Activated T-cell treated with anti-CD3 and anti-CD28 coated beads for 24 hours (primary cell): Measurements from ENCODE around the gene SLC35G4.
"Not testable (repeated sequence)": the region's sequence is repeated elsewhere in the genome, so short reads cannot be mapped to it uniquely, and the experiment has no call there.

Experiments
- DNase-seq: peaks from one replicate; pipeline ENCODE4 v3.0.0-alpha.2; 2020; ENCODE audit warnings: low read depth

The SLC35G4 gene

GRCh38 chr18:11609488-11609887, at the start of gene SLC35G4:
Gene SLC35G4, plus strand, starts transcription at chr18:11609596. Its CDS starts 0 bp downstream, at chr18:11609596.
- not testable (repeated sequence) for DNase-seq

GRCh38 chr18:11561293-11561692, 48.1 kb upstream of the SLC35G4 start:
- no peak for DNase-seq

- no peak for DNase-seq
Observed at GRCh38 chr18:11565716-11566115, 43.7 kb upstream of the SLC35G4 start.

- DNase-seq, result no peak
Observed at GRCh38 chr18:11566236-11566965, 43.0 kb upstream of the SLC35G4 start.

- DNase-seq, result no peak
Observed at GRCh38 chr18:11567396-11567795, 42.0 kb upstream of the SLC35G4 start.

GRCh38 chr18:11570073-11570588, 39.3 kb upstream of the SLC35G4 start:
- no peak for DNase-seq

- DNase-seq, result no peak
Observed at GRCh38 chr18:11570769-11571412, 38.5 kb upstream of the SLC35G4 start.

GRCh38 chr18:11572201-11572600, 37.2 kb upstream of the SLC35G4 start:
- DNase-seq, result no peak

GRCh38 chr18:11574545-11574944, 34.9 kb upstream of the SLC35G4 start:
- no peak for DNase-seq

- DNase-seq, result no peak
Observed at GRCh38 chr18:11577271-11578112, 31.9 kb upstream of the SLC35G4 start.

GRCh38 chr18:11578799-11579198, 30.6 kb upstream of the SLC35G4 start:
- DNase-seq, result no peak

GRCh38 chr18:11579916-11580315, 29.5 kb upstream of the SLC35G4 start:
- no peak for DNase-seq

- no peak for DNase-seq
Observed at GRCh38 chr18:11581286-11581685, 28.1 kb upstream of the SLC35G4 start.

GRCh38 chr18:11585596-11585995, 23.8 kb upstream of the SLC35G4 start:
- DNase-seq, result no peak

GRCh38 chr18:11586896-11587295, 22.5 kb upstream of the SLC35G4 start:
- no peak for DNase-seq

GRCh38 chr18:11587432-11587831, 22.0 kb upstream of the SLC35G4 start:
- DNase-seq, result no peak

- DNase-seq, result no peak
Observed at GRCh38 chr18:11587846-11588245, 21.6 kb upstream of the SLC35G4 start.

- DNase-seq, result no peak
Observed at GRCh38 chr18:11591957-11592356, 17.4 kb upstream of the SLC35G4 start.

GRCh38 chr18:11600321-11600720, 9.1 kb upstream of the SLC35G4 start:
- DNase-seq, result no peak

- DNase-seq, result no peak
Observed at GRCh38 chr18:11607906-11608305, 1.5 kb upstream of the SLC35G4 start.

GRCh38 chr18:11608618-11609017, 778 bp upstream of the SLC35G4 start:
- DNase-seq, result not testable (repeated sequence)

GRCh38 chr18:11613073-11613472, 3.7 kb downstream of the SLC35G4 start:
- not testable (repeated sequence) for DNase-seq
